ENCODE results near the gene L3MBTL4.

Gene L3MBTL4

GRCh38 chr18:6248017-6248416 lies 166.7 kb downstream of the L3MBTL4 start:
- Mint-ChIP-seq H3K4me1 (ENCODE audit: low read depth) (no peaks in the 10 kb centered on the region), H3K9me3 (ENCODE audit: low read depth) (no peaks in the 10 kb centered on the region), H3K36me3 (no peaks in the 10 kb centered on the region), H3K27me3 (no peaks in the 10 kb centered on the region), H3K27ac (no peak overlapping the region), H3K4me3 (no peak overlapping the region)

GRCh38 chr18:6242004-6242403 lies 172.7 kb downstream of the L3MBTL4 start:
- H3K4me1 Mint-ChIP-seq (ENCODE audit: low read depth): no peaks in the 10 kb centered on the region
- H3K9me3 Mint-ChIP-seq (ENCODE audit: low read depth): no peaks in the 10 kb centered on the region
- H3K4me3 Mint-ChIP-seq: no peak overlapping the region
- no peaks in the 10 kb centered on the region for H3K36me3 Mint-ChIP-seq
- H3K27me3 Mint-ChIP-seq: no peaks in the 10 kb centered on the region
- H3K27ac Mint-ChIP-seq: no peak overlapping the region

DNA sequence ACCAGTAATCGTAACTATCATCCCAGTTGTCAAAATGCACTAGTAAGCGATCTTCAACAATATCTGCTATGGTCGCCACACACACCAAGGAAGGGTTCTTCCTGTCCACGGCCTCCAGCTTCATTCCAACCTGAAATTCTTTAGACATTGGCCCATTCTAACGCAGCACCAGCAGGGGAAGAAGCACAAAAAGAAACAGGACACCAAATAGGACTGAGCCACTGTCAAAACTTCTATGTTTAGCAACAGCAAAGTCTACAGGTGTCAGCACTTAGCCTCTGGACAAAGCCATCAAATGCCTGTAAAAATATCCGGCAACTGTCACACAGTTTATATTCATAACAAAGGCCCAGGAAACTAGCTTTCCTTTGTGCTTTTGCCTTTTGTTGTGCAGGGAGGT lies 175.0 kb downstream of the L3MBTL4 start:
- no peaks in the 10 kb centered on the region for H3K4me1 Mint-ChIP-seq (ENCODE audit: low read depth)
- H3K27me3 Mint-ChIP-seq: no peaks in the 10 kb centered on the region
- H3K36me3 Mint-ChIP-seq: no peaks in the 10 kb centered on the region
- peaks cover 4% of the 10 kb centered on the region for H3K9me3 Mint-ChIP-seq (ENCODE audit: low read depth)
- no peak overlapping the region for H3K27ac Mint-ChIP-seq
- H3K4me3 Mint-ChIP-seq: no peak overlapping the region

DNA sequence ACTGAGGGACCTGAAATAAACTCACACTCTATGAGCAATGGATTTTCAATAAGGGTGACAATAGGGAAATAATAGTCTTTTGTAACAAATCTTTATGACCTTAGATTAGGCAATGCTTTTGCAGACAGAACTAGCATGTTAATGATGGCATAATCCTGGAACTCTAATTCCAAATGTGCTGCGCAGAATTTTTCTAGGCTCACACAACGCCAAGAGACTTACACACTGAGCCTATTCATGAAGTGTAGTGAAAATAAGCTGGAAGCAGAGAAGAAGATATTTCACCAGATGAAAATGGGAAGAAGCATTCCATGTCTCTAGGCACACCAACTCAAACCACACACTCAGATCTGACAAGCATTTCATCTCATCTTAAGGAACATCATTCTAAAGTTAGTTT lies 178.5 kb downstream of the L3MBTL4 start:
- no peaks in the 10 kb centered on the region for H3K4me1 Mint-ChIP-seq (ENCODE audit: low read depth)
- peaks cover 12% of the 10 kb centered on the region for H3K9me3 Mint-ChIP-seq (ENCODE audit: low read depth)
- peaks cover 1% of the 10 kb centered on the region for H3K27me3 Mint-ChIP-seq
- no peak overlapping the region for H3K4me3 Mint-ChIP-seq
- H3K36me3 Mint-ChIP-seq: no peaks in the 10 kb centered on the region
- no peak overlapping the region for H3K27ac Mint-ChIP-seq

DNA sequence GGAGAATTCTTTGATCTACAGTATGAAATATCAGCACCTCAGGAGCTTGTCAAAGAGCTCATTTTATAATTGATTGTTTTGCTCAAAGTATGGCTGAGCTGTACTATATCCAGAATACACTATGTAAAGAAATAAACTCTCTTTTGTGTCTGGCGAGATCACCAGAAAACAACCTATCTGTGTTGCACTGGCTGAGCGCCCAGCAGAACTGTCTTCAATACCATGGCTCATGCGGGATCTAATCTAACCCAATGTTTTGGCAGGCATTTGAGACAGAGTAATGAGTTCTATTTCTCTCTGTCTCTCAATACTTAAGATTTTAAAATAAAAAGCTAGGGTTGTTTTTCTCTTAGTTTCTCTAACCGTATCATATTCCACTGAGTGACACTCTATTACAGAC lies 192.4 kb downstream of the L3MBTL4 start:
- Mint-ChIP-seq H3K4me1 (ENCODE audit: low read depth) (no peaks in the 10 kb centered on the region), H3K4me3 (no peak overlapping the region), H3K27ac (no peak overlapping the region), H3K27me3 (no peaks in the 10 kb centered on the region), H3K9me3 (ENCODE audit: low read depth) (peaks cover 3% of the 10 kb centered on the region), H3K36me3 (no peaks in the 10 kb centered on the region)

DNA sequence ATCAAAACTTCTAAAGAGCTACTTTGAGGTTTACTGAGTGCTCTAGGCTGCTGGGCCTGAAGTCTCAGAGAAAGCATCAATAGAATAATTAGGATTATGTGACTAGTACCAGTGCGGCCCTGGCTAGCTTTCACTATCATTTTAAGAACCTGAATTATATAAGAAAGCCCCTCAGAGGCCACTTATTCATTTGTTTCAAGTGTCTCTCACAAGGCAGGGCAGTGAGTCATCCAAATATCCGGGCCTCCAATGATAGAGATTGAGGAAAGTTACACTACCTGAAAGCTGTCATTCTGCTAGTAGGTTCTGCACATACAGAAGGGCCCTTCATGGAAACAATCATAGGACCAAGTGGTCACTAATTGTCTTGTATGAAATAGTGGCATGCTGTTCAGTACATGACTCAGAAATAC lies 193.1 kb downstream of the L3MBTL4 start:
- Mint-ChIP-seq H3K27ac (no peak overlapping the region), H3K4me3 (no peak overlapping the region), H3K4me1 (ENCODE audit: low read depth) (no peaks in the 10 kb centered on the region), H3K9me3 (ENCODE audit: low read depth) (peaks cover 3% of the 10 kb centered on the region), H3K36me3 (no peaks in the 10 kb centered on the region), H3K27me3 (no peaks in the 10 kb centered on the region)

- Mint-ChIP-seq H3K27me3 (no peaks in the 10 kb centered on the region), H3K36me3 (no peaks in the 10 kb centered on the region), H3K9me3 (ENCODE audit: low read depth) (peaks cover 3% of the 10 kb centered on the region), H3K4me3 (no peak overlapping the region), H3K4me1 (ENCODE audit: low read depth) (no peaks in the 10 kb centered on the region), H3K27ac (no peak overlapping the region)
Observed at GRCh38 chr18:6220129-6220528, 194.6 kb downstream of the L3MBTL4 start.

DNA sequence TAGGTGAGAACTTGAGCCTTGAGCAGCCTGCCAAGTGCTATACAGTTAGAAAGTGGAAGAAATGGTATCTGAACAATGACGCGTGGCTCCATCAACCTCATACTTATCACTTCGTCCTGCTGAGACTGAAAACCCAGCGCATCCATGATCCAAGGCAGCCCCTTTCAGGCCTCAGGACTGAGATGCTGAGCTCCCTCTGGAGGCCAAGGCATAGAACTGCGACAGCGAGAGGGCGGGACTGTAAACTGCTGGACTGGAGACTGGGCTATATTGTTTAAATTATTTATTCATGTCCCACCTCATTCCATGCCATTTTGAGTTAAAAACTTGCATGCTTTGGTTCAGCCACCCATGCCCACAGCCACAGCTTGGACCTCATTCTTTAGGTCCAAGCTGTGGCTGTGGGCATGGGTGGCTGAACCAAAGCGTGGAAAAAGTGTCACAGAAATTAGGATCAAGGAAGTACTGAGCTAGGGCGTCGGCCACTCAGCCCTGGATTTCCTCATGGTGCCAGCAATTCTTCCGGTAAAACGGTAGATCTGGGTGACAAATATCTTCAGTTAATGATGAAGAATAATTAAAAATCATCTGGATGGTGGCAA lies 195.5 kb downstream of the L3MBTL4 start:
- no peaks in the 10 kb centered on the region for H3K4me1 Mint-ChIP-seq (ENCODE audit: low read depth)
- no peaks in the 10 kb centered on the region for H3K27me3 Mint-ChIP-seq
- no peaks in the 10 kb centered on the region for H3K9me3 Mint-ChIP-seq (ENCODE audit: low read depth)
- no peaks in the 10 kb centered on the region for H3K36me3 Mint-ChIP-seq
- no peak overlapping the region for H3K27ac Mint-ChIP-seq
- H3K4me3 Mint-ChIP-seq: no peak overlapping the region

- Mint-ChIP-seq H3K36me3 (no peaks in the 10 kb centered on the region), H3K4me1 (ENCODE audit: low read depth) (no peaks in the 10 kb centered on the region), H3K4me3 (no peak overlapping the region), H3K27me3 (no peaks in the 10 kb centered on the region), H3K9me3 (ENCODE audit: low read depth) (no peaks in the 10 kb centered on the region), H3K27ac (no peak overlapping the region)
Observed at GRCh38 chr18:6215888-6216287, 198.8 kb downstream of the L3MBTL4 start.

- no peaks in the 10 kb centered on the region for H3K27me3 Mint-ChIP-seq
Observed at GRCh38 chr18:6211174-6211504, 203.6 kb downstream of the L3MBTL4 start.

GRCh38 chr18:6210349-6211173 lies 204.2 kb downstream of the L3MBTL4 start:
- Mint-ChIP-seq H3K4me1 (ENCODE audit: low read depth) (no peaks in the 10 kb centered on the region), H3K9me3 (ENCODE audit: low read depth) (no peaks in the 10 kb centered on the region), H3K4me3 (no peak overlapping the region), H3K27ac (no peak overlapping the region), H3K36me3 (no peaks in the 10 kb centered on the region), H3K27me3 (no peaks in the 10 kb centered on the region)

More at GRCh38 chr18:6211174-6211504, 203.6 kb downstream of the L3MBTL4 start:
- no peak overlapping the region for H3K4me3 Mint-ChIP-seq
- H3K36me3 Mint-ChIP-seq: no peaks in the 10 kb centered on the region
- no peaks in the 10 kb centered on the region for H3K9me3 Mint-ChIP-seq (ENCODE audit: low read depth)
- H3K27ac Mint-ChIP-seq: no peak overlapping the region
- no peaks in the 10 kb centered on the region for H3K4me1 Mint-ChIP-seq (ENCODE audit: low read depth)

- no peak overlapping the region for H3K4me3 Mint-ChIP-seq
Observed at GRCh38 chr18:6207941-6208340, 206.8 kb downstream of the L3MBTL4 start.

DNA sequence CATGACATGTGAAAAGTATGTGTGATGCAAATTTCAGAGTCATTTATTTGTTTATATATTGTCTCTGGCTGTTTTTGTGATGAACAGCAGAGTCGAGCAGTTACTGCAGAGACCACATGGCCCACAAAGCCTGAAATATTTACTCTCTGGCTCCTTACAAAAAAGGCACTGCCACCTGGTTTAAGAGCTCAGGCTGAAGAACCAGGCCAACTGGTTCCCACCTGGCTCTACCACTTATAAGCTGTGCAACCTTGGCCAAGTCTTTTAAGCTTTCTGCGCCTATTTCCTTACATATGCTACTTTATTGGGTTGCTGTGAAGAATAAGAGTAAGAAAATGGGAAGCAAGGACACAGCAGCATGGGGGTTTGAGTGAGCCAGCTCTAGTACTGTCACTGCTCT lies 207.6 kb downstream of the L3MBTL4 start:
- no peak overlapping the region for H3K27ac Mint-ChIP-seq
- H3K4me1 Mint-ChIP-seq (ENCODE audit: low read depth): no peaks in the 10 kb centered on the region
- H3K4me3 Mint-ChIP-seq: no peak overlapping the region
- H3K27me3 Mint-ChIP-seq: no peaks in the 10 kb centered on the region
- no peaks in the 10 kb centered on the region for H3K9me3 Mint-ChIP-seq (ENCODE audit: low read depth)
- no peaks in the 10 kb centered on the region for H3K36me3 Mint-ChIP-seq

More at GRCh38 chr18:6207941-6208340, 206.8 kb downstream of the L3MBTL4 start:
- no peaks in the 10 kb centered on the region for H3K27me3 Mint-ChIP-seq
- no peaks in the 10 kb centered on the region for H3K36me3 Mint-ChIP-seq
- H3K4me1 Mint-ChIP-seq (ENCODE audit: low read depth): no peaks in the 10 kb centered on the region
- no peak overlapping the region for H3K27ac Mint-ChIP-seq
- H3K9me3 Mint-ChIP-seq (ENCODE audit: low read depth): no peaks in the 10 kb centered on the region

DNA sequence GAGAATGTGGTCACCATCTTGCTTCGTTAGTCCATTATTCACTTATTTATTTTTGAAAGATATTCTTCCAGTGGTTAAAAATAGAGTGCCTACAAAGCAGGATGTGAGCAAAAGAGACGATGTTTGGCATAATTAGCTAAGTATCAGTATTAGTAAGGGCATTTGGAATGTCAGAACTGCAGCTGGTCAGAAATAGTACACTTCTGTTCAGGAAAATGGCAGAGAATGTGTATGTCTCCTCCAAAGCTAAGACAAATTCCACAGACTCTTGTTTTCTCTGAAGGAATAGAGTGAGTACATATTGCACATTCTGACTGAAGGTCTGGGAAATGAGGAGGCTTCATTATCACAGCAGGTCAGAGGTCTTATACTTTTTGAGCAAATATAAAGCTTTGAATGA lies 209.0 kb downstream of the L3MBTL4 start:
- Mint-ChIP-seq H3K9me3 (ENCODE audit: low read depth) (no peaks in the 10 kb centered on the region), H3K27ac (no peak overlapping the region), H3K4me1 (ENCODE audit: low read depth) (no peaks in the 10 kb centered on the region), H3K4me3 (no peak overlapping the region), H3K36me3 (no peaks in the 10 kb centered on the region), H3K27me3 (no peaks in the 10 kb centered on the region)

- Mint-ChIP-seq H3K4me3 (no peak overlapping the region), H3K9me3 (ENCODE audit: low read depth) (no peaks in the 10 kb centered on the region), H3K27ac (no peak overlapping the region), H3K27me3 (no peaks in the 10 kb centered on the region), H3K4me1 (ENCODE audit: low read depth) (no peaks in the 10 kb centered on the region), H3K36me3 (no peaks in the 10 kb centered on the region)
Observed at GRCh38 chr18:6204476-6204875, 210.2 kb downstream of the L3MBTL4 start.

GRCh38 chr18:6203791-6204190 lies 210.9 kb downstream of the L3MBTL4 start:
- H3K27me3 Mint-ChIP-seq: no peaks in the 10 kb centered on the region
- no peaks in the 10 kb centered on the region for H3K36me3 Mint-ChIP-seq
- no peaks in the 10 kb centered on the region for H3K4me1 Mint-ChIP-seq (ENCODE audit: low read depth)

More at GRCh38 chr18:6203791-6204190, 210.9 kb downstream of the L3MBTL4 start:
- Mint-ChIP-seq H3K4me3 (no peak overlapping the region), H3K27ac (no peak overlapping the region), H3K9me3 (ENCODE audit: low read depth) (no peaks in the 10 kb centered on the region)

Measured in activated naive CD8-positive, alpha-beta T cell (primary cell).